ENCODE results near the gene GPR162. TPM values are rescaled to one million over a fixed set of nuclear protein-coding genes. Genes with fewer than 3 reads are reported as not detected.
A peak's percentile ranks its signal among the peaks of the same experiment; 100 is the strongest.

The GPR162 gene, protein sequence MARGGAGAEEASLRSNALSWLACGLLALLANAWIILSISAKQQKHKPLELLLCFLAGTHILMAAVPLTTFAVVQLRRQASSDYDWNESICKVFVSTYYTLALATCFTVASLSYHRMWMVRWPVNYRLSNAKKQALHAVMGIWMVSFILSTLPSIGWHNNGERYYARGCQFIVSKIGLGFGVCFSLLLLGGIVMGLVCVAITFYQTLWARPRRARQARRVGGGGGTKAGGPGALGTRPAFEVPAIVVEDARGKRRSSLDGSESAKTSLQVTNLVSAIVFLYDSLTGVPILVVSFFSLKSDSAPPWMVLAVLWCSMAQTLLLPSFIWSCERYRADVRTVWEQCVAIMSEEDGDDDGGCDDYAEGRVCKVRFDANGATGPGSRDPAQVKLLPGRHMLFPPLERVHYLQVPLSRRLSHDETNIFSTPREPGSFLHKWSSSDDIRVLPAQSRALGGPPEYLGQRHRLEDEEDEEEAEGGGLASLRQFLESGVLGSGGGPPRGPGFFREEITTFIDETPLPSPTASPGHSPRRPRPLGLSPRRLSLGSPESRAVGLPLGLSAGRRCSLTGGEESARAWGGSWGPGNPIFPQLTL
- 21.5 TPM for total RNA-seq
- long read RNA-seq, partial matches to known transcripts, result 9 of 18 reads
- long read RNA-seq, other reads (novel, unspliced or antisense), result 4 of 18 reads

DNA sequence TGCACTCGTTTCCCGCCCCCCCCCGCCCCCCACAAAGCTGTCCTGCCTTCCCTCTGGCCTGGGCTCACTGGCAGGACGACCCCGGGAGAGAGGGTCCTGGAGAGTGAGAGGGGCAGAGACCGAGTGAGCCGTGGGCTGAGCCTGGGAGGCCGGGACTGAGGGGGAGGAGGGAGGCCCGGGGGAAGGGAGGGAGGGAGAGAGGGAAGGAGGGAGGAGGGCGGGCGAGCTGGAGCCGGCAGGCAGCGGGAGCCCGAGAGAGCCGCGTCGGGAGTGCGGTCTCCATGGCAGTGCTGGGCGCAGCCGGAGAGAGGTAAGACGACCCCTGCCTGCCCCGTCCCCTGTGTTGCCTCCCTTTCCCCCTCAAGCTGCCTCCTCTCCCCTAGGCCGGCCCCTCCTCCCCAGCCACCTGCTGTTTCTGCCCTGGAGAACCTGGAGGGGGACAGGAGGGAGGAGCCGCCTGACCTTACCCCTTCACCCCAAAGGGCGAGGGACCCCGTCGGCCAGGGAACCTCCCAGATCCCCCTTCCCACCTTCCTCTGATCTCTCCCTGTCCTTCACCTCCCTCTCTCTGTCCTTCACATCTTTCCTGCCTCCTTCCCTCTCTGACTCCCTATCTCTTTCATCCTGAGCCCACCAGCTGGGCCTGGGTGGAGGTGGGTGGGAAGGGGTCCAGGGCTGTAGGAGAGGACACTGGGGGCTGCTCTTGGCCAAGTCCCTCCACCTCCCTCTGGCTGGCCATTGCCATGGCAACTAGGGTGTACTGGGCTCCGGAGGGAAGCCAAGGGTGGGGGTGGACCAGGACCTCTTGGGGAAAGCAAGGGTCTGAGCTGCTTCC, at the start of gene GPR162:
Gene GPR162, plus strand, starts transcription at position 231 of the 835 bp plus-strand sequence. CDS start 2,078 bp downstream, outside the sequence.
- H3K36me3 ChIP-seq, result peaks cover 7% of the 10 kb centered on the region
- intact Hi-C loops (cut with DNase I), result no loop called here
- peak within 1 kb of the TSS; percentile 56 for H3K27ac ChIP-seq
- H3K4me3 ChIP-seq, result peak within 1 kb of the TSS; percentile 54
- peak; percentile 47 to 51 for ATAC-seq
- H3K4me1 ChIP-seq, result peaks cover 8% of the 10 kb centered on the region
- peaks cover 20% of the 10 kb centered on the region for H3K27me3 ChIP-seq (ENCODE audit: low read depth)
- DNase-seq, result peak; percentile 69
- TF ChIP-seq, protein P1, sequence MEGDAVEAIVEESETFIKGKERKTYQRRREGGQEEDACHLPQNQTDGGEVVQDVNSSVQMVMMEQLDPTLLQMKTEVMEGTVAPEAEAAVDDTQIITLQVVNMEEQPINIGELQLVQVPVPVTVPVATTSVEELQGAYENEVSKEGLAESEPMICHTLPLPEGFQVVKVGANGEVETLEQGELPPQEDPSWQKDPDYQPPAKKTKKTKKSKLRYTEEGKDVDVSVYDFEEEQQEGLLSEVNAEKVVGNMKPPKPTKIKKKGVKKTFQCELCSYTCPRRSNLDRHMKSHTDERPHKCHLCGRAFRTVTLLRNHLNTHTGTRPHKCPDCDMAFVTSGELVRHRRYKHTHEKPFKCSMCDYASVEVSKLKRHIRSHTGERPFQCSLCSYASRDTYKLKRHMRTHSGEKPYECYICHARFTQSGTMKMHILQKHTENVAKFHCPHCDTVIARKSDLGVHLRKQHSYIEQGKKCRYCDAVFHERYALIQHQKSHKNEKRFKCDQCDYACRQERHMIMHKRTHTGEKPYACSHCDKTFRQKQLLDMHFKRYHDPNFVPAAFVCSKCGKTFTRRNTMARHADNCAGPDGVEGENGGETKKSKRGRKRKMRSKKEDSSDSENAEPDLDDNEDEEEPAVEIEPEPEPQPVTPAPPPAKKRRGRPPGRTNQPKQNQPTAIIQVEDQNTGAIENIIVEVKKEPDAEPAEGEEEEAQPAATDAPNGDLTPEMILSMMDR (IDR thresholded peaks at IDR 0.05), result no peak
- no peaks in the 10 kb centered on the region for H3K9me3 ChIP-seq

DNA sequence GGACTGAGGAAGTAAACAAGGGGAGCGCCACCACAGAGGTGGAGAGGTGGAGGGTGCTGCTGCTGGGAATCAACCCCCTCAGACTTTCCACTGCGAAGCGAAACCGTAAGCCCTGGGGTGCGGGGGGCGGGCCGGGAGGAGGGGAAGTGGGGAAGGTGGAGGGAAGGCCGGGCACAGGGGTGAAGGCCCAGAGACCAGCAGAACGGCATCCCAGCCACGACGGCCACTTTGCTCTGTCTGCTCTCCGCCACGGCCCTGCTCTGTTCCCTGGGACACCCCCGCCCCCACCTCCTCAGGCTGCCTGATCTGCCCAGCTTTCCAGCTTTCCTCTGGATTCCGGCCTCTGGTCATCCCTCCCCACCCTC, 49.3 kb upstream of the GPR162 start, which contains the start of gene LAG3:
Gene LAG3, plus strand, starts transcription at position 190 of the 365 bp plus-strand sequence. CDS start 333 bp downstream, outside the sequence.
- peaks cover 21% of the 10 kb centered on the region for H3K36me3 ChIP-seq
- ATAC-seq (no peak), DNase-seq (no peak)
- no peaks in the 10 kb centered on the region for H3K9me3 ChIP-seq
- peaks cover 41% of the 10 kb centered on the region for H3K4me1 ChIP-seq
- peak within 1 kb of the TSS; percentile 30 for H3K4me3 ChIP-seq
- H3K27me3 ChIP-seq (ENCODE audit: low read depth), result no peaks in the 10 kb centered on the region
- intact Hi-C loops (cut with DNase I), result no loop called here
- peak within 1 kb of the TSS; percentile 18 for H3K27ac ChIP-seq
- TF ChIP-seq, protein P1 (IDR thresholded peaks at IDR 0.05), result no peak

DNA sequence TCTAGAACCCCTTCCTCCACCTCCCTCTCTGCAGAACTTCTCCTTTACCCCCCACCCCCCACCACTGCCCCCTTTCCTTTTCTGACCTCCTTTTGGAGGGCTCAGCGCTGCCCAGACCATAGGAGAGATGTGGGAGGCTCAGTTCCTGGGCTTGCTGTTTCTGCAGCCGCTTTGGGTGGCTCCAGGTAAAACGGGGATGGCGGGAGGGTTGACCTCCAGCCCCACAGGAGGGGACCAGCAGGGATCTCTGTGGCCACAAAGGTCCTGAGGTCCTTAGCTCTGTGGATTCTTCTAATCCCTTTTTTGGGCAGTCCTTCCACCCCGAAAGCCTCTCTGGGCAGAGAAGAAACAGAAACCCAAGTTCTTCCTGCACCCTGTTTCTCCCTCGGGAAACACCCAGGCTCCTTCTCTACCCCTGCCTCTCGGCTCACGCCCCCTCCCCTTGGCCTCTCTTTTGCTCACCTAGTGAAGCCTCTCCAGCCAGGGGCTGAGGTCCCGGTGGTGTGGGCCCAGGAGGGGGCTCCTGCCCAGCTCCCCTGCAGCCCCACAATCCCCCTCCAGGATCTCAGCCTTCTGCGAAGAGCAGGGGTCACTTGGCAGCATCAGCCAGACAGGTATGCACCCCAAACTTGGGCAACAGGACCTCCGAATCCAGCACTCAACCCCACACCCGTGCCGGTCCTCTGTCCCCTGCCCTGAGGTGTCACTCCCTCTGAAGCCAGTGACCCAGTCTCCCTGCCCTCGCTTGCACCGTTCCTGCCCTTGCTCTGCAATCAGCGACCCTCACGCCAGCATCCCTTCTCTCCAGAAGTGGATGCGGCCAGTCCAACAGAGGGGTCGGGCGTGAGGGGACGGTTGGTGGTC, 48.7 kb upstream of the GPR162 start:
- DNase-seq, result no peak
- Histone ChIP-seq H3K4me3 (peak overlapping the region; percentile 30), H3K27ac (peak overlapping the region; percentile 18), H3K4me1 (peaks cover 40% of the 10 kb centered on the region), H3K36me3 (peaks cover 21% of the 10 kb centered on the region), H3K27me3 (ENCODE audit: low read depth) (no peaks in the 10 kb centered on the region), H3K9me3 (no peaks in the 10 kb centered on the region)
- TF ChIP-seq, protein P1 (IDR thresholded peaks at IDR 0.05), result no peak
- intact Hi-C loops (cut with DNase I), result no loop called here
- ATAC-seq, result no peak

DNA sequence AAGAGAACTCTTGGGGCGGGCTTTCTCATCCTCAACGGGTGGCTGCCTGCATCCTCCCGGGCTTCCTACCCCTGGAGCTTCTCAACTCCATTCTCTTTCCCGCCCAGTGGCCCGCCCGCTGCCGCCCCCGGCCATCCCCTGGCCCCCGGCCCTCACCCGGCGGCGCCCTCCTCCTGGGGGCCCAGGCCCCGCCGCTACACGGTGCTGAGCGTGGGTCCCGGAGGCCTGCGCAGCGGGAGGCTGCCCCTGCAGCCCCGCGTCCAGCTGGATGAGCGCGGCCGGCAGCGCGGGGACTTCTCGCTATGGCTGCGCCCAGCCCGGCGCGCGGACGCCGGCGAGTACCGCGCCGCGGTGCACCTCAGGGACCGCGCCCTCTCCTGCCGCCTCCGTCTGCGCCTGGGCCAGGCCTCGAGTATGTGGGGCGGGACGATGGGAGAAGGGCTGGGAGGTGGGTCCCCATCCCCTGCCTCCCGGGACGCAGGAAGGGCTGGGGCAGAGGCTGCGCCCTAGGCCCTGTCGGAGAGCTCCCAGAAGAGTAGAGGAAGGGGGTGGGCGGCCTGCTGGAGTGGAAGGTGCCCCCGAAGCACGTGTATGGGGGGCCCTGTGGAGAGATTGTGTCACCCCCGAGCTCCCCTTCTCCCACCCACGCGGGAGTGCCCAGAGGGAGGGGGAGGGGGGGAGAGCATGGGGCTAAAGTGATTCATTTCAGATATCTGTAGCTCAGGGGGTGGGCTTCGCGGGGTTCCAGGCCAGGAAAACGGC, 47.9 kb upstream of the GPR162 start:
- H3K4me3 ChIP-seq, result peak overlapping the region; percentile 30
- peaks cover 21% of the 10 kb centered on the region for H3K36me3 ChIP-seq
- no peaks in the 10 kb centered on the region for H3K27me3 ChIP-seq (ENCODE audit: low read depth)
- peak in 1 of 2 donors; percentile 3 for ATAC-seq
- peaks cover 40% of the 10 kb centered on the region for H3K4me1 ChIP-seq
- TF ChIP-seq, protein P1 (IDR thresholded peaks at IDR 0.05), result no peak
- peak overlapping the region; percentile 18 for H3K27ac ChIP-seq
- no peak for DNase-seq
- intact Hi-C loops (cut with DNase I), result no loop called here
- no peaks in the 10 kb centered on the region for H3K9me3 ChIP-seq

Measured in lower lobe of right lung (tissue), 2 donors.